ENCODE measurements around the gene CACNA1B. TPM values are rescaled to one million over a fixed set of nuclear protein-coding genes. Genes with fewer than 3 reads are reported as not detected.

The CACNA1B gene
- polyA plus RNA-seq, 1 experiment = 0.01 TPM

DNA sequence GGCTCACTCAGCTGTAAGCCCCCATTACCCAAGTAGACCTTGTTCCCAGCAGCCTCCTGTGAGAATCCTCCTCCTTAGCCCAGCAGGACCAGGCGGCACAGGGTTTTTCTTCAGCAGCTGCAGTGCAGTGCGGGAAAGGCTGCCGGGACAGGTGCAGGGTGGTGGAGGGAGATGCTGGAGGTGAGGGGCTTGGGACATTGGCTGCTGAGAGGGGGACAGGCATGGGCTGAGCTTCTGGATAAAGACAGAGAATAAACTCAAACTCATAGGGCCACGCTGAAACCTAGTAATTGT is 174.7 kb downstream of the CACNA1B start:
- H3K9me3 ChIP-seq (ENCODE audit: control insufficient read depth, insufficient read depth, low read length) = peaks cover 72% of the 10 kb centered on the region
- no peaks in the 10 kb centered on the region for H3K27me3 ChIP-seq (ENCODE audit: control insufficient read depth, insufficient read depth, low read length)
- POLR2A ChIA-PET = no interaction called here
- no peak overlapping the region for H3K4me3 ChIP-seq (ENCODE audit: low read depth, low read length)
- DNase-seq (ENCODE audit: low read depth, low spot score) = no peak
- CTCF ChIA-PET = no interaction called here
- TF ChIP-seq CTCF (IDR thresholded peaks at IDR 0.05; ENCODE audit: low read depth, low read length) = no peak
- H3K27ac ChIP-seq (ENCODE audit: low read depth, low read length) = no peak overlapping the region

GRCh38 chr9:138052635-138053320 is 175.2 kb downstream of the CACNA1B start:
- no peak overlapping the region for H3K27ac ChIP-seq (ENCODE audit: low read depth, low read length)
- no peak for DNase-seq (ENCODE audit: low read depth, low spot score)
- peaks cover 72% of the 10 kb centered on the region for H3K9me3 ChIP-seq (ENCODE audit: control insufficient read depth, insufficient read depth, low read length)
- no peak overlapping the region for H3K4me3 ChIP-seq (ENCODE audit: low read depth, low read length)
- POLR2A ChIA-PET = no interaction called here
- H3K27me3 ChIP-seq (ENCODE audit: control insufficient read depth, insufficient read depth, low read length) = no peaks in the 10 kb centered on the region
- TF ChIP-seq CTCF (IDR thresholded peaks at IDR 0.05; ENCODE audit: low read depth, low read length) = no peak
- CTCF ChIA-PET = no interaction called here

DNA sequence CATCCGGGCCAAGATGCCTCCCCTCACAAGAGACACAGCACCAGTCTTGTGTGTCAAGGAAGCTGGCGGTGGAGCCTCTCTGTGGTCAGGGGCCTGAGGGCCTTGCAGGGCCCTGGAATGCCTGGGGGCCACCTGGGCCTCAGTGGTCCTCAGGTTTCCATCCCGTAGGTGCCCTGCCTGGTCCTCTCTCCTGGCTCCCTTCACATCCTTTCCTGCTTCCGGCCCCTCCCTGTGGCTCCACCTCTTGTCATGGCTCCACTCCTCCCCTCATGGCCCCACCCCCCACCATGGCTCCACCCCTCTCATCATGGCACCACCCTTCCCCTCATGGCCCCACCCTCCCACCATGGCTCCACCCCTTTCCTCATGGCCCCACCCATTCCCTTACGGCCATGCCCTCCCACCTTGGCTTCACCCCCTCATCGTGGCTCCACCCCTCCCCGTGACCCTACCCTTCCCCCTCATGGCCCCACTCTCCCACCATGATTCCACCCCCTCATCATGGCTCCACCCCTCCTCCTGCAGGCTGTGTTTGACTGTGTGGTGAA is 175.8 kb downstream of the CACNA1B start:
- no peak overlapping the region for H3K27ac ChIP-seq (ENCODE audit: low read depth, low read length)
- H3K27me3 ChIP-seq (ENCODE audit: control insufficient read depth, insufficient read depth, low read length) = no peaks in the 10 kb centered on the region
- DNase-seq (ENCODE audit: low read depth, low spot score) = no peak
- peaks cover 72% of the 10 kb centered on the region for H3K9me3 ChIP-seq (ENCODE audit: control insufficient read depth, insufficient read depth, low read length)
- H3K4me3 ChIP-seq (ENCODE audit: low read depth, low read length) = no peak overlapping the region
- ChIA-PET POLR2A (no interaction called here), CTCF (no interaction called here)
- no peak for TF ChIP-seq CTCF (IDR thresholded peaks at IDR 0.05; ENCODE audit: low read depth, low read length)

DNA sequence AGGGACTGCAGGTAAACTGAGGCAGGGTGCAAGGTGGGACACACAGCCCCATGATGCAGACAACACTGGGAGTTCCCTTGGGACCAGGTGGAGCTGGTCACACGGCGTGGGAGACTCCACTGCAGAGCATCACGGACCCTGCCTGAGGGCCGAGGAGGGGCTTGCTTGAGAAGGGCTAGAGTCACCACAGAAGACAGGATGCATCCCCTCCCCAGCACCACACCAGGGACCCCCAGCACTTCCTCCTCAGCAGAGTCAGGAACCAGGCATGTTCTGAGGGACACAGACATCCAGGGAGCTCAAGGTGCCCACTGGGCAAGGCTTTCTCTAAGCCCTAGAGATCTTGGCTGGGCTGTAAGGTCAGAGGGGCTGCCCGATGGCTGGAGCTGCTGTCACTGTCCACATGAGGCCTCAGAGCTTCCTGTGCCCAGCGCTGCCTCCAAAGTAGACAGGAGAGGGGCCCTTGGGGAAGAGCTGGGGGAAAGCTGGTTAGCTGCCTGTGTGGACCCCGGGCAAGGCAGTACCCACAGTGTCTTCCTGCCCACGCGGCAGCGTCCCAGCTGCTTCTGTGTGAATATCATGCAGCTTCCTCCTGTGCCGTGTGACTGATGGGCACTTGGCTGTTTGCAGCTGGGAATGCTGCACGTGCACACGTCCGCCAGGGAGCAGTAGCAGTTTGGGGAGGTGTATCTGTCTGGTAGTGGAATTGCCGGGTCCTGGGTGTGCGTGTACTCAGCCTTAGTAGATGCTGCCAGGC is 176.6 kb downstream of the CACNA1B start:
- POLR2A ChIA-PET = no interaction called here
- Histone ChIP-seq H3K27me3 (ENCODE audit: control insufficient read depth, insufficient read depth, low read length) (no peaks in the 10 kb centered on the region), H3K9me3 (ENCODE audit: control insufficient read depth, insufficient read depth, low read length) (peaks cover 75% of the 10 kb centered on the region), H3K27ac (ENCODE audit: low read depth, low read length) (no peak overlapping the region), H3K4me3 (ENCODE audit: low read depth, low read length) (no peak overlapping the region)
- CTCF ChIA-PET = no interaction called here
- no peak for TF ChIP-seq CTCF (IDR thresholded peaks at IDR 0.05; ENCODE audit: low read depth, low read length)
- DNase-seq (ENCODE audit: low read depth, low spot score) = no peak

DNA sequence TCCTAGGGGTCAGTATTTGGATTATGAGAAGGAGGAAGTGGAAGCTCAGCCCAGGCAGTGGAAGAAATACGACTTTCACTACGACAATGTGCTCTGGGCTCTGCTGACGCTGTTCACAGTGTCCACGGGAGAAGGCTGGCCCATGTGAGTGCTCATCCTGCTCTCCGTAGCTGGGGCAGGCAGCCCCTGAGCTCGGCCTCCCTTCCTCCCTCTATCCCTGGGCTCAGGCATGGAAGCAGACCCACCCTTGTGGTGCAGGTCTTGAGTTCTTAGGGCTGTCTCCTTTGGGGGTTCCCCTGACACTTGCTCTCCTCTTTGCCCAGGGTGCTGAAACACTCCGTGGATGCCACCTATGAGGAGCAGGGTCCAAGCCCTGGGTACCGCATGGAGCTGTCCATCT is 180.1 kb downstream of the CACNA1B start:
- POLR2A ChIA-PET = no interaction called here
- no peak for DNase-seq (ENCODE audit: low read depth, low spot score)
- no peak for TF ChIP-seq CTCF (IDR thresholded peaks at IDR 0.05; ENCODE audit: low read depth, low read length)
- Histone ChIP-seq H3K9me3 (ENCODE audit: control insufficient read depth, insufficient read depth, low read length) (peaks cover 74% of the 10 kb centered on the region), H3K4me3 (ENCODE audit: low read depth, low read length) (no peak overlapping the region), H3K27ac (ENCODE audit: low read depth, low read length) (no peak overlapping the region), H3K27me3 (ENCODE audit: control insufficient read depth, insufficient read depth, low read length) (no peaks in the 10 kb centered on the region)
- CTCF ChIA-PET = no interaction called here

All from AG04450 (cell line).